Subcutaneous adipose tissue (tissue), 4 donors: ENCODE data around the gene GTPBP10. TPM values are rescaled to one million over a fixed set of nuclear protein-coding genes. Genes with fewer than 3 reads are reported as not detected.

Experiments used
- total RNA-seq, 4 donors: library from RNA; depleted of rRNA; stranded (reverse); fragments of >200 nt; gene quantifications; one replicate each; pipeline ENCODE4 v1.1.0, GENCODE V29; 2016
- TF ChIP-seq, protein P1 (sequence below): fragments of 450-650 bp; IDR thresholded peaks from one replicate; pipeline ENCODE4 v1.5.1; 2016; ENCODE audit warnings: low read depth, mild to moderate bottlenecking, control low read depth, antibody characterized with exemption, moderate library complexity

GTPBP10 gene, protein sequence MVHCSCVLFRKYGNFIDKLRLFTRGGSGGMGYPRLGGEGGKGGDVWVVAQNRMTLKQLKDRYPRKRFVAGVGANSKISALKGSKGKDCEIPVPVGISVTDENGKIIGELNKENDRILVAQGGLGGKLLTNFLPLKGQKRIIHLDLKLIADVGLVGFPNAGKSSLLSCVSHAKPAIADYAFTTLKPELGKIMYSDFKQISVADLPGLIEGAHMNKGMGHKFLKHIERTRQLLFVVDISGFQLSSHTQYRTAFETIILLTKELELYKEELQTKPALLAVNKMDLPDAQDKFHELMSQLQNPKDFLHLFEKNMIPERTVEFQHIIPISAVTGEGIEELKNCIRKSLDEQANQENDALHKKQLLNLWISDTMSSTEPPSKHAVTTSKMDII
- total RNA-seq: 10 to 100 TPM; 19.4 to 33.4 (median 23.5) TPM

DNA sequence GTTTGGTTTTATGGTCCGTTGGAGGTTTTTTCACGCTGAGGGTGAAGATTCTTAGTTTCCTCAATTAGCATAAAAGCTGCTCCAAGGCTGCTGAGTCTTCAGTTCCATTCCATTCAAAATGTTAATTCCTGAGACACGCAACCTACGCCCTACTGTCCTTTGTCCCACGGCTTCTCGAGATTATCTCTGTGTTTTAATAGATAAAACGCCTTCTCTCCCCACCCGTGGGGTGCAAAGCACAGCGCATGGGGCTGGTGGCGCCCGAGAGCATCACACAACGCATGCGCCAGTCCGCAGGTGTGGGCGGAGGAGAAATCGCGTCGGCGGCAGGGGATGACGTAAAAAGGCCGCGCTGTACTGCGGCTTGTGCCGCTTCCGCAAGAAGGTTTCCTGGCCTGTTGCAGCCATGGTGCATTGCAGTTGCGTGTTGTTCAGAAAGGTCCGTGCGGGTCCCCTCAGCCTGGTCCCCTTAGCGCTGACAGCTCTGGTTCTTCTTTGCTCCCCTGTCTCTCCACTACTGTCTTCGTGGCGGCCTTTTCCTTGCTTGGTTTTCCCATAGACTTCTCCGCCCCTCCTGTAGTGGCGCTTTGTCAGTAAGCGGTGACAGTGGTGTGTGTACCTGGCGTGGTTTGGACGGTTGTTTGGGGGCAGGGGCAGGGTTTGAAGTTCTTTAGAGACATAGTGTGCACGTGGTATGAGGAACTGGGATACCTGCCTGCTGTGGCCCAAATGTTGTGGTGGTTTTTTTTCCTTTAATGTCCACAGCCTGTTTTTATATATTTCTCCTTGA, at the start of gene GTPBP10:
TSS of gene GTPBP10 (plus strand) at position 381 of the 790 bp plus-strand sequence. CDS start at position 407, 26 bp downstream.
- TF ChIP-seq, protein P1, sequence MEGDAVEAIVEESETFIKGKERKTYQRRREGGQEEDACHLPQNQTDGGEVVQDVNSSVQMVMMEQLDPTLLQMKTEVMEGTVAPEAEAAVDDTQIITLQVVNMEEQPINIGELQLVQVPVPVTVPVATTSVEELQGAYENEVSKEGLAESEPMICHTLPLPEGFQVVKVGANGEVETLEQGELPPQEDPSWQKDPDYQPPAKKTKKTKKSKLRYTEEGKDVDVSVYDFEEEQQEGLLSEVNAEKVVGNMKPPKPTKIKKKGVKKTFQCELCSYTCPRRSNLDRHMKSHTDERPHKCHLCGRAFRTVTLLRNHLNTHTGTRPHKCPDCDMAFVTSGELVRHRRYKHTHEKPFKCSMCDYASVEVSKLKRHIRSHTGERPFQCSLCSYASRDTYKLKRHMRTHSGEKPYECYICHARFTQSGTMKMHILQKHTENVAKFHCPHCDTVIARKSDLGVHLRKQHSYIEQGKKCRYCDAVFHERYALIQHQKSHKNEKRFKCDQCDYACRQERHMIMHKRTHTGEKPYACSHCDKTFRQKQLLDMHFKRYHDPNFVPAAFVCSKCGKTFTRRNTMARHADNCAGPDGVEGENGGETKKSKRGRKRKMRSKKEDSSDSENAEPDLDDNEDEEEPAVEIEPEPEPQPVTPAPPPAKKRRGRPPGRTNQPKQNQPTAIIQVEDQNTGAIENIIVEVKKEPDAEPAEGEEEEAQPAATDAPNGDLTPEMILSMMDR: no peak

DNA sequence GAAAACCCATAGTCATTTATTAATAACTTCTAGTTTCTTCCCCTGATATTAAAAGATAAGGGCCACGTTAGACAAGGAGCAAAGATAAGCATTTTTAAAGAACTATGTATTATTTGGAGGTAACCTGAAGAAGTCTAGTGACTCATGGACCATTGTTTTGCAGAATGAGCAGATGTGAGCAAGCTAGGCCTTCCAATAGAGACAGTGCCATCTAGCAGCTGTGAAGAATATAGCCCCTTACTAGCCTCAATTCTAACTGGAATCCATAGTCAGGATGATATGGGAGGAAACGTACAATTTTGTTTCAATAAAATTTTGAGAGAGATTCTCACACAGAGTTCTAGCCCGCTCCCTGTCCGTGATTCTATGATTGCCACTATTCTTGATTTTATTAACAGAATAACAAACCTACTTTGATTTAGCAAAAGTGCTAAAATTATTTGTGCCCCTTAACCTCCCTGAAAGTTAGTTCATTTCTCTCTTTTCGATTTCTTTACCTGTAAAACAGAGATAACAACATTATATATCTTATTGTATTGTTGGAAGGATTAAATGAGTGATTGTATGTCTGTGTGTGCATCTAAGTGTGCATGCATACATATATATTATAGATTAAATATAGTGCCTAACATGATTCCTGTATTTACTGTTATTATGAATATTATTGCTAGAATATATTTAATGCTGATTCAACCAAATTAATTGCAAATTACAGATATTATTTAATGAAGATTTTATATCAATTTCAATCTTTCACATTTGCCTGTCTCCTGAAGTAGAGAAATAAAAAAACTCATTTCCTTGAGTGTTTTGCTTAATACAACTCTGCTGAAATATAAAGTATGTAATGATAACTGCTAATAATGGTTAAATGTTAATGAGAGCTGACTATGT, 48.1 kb upstream of the GTPBP10 start:
- TF ChIP-seq, protein P1: no peak

DNA sequence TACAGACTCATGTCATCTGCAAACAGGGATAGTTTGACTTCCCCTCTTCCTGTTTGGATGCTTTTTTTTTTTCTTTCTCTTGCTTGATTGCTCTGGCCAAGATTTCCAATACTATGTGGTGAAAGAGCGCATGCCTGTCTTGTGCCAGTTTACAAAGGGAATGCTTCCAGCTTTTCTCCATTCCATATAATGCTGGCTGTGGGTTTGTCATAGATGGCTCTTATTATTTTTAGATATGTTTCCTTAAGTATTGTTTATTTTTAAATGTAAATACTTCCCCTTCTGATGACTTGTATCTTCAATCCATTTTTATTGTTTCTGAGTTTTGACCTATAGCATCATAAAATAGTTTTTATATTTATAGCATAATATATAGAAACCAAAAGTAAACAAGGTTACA, 43.3 kb upstream of the GTPBP10 start:
- TF ChIP-seq, protein P1: no peak

DNA sequence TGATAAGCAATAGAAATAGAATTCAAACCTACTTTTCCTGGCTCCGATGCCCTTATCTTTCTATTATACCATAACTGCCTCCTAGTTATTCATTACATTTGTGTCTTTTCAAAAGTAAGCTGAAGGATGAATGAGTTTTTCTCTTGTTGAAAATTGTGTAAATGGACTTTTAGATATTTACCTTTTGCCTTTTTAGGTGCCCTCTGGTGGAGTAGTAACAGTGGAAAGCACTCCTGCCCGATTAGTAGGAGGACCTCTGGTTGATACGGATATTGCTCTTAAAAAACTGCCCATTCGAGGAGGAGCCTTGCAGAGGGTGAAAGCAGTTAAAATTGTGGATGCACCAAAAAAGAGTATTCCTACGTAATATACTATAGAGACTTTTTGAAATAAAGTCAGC, 36.6 kb upstream of the GTPBP10 start:
- TF ChIP-seq, protein P1: no peak

DNA sequence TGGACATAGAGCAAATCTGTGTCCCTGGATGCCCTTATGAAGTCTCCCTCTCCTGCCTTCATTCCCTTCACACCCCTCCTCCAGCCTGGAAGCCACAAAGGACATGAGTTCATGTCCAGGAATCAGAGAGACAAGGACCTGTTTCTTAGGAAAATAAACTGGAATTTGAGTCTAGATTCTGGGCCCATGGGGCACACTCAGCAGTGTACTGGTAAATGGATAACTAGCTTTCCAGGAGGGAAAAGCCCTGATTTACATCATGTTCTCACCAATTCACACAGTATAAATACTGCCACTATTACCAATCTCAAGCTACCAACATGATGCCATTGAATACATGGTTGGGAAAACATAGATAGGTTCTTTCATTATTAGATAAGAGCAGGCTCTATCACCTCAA, 35.3 kb upstream of the GTPBP10 start:
- TF ChIP-seq, protein P1: no peak

DNA sequence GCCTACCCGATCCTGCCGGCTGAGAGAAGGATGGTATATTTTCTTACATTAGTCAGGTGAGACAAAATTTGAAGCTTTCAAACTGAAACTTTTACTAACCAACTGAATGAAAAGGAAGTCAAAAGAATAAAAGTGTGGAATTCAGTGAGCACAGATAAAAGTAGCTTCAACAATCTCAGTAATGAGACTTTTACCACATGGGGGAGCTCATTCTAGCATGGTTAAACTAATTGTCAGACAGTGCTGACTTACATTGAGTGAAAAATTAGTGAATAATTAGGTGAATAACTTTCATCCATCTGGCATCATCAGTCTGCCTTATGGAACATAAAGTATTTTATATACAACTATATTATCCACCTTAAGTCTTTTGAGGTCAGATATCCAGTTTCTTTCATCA, 33.8 kb upstream of the GTPBP10 start:
- TF ChIP-seq, protein P1: no peak

DNA sequence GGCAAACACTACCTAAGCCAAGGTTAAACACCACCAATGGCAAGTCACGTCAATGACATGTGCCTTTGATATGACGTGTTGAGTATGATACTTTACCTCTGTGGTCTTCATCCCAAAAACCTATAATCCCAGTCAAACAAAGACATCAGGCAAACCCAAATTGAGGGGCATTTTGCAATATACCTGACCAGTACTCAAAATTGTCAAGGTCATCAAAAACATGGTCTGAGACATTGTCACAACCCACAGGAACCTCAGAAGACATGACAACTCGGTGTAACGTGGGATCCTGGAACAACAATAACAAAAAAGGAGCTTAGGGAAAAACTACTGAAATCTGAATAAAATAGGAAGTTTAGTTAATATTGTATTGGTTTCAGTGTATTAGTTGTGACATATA, 32.6 kb upstream of the GTPBP10 start:
- TF ChIP-seq, protein P1: no peak
